AG04449 (cell line): ENCODE data around the gene ATMIN.

Source experiments
- CTCF ChIA-PET: fragments of 350-600 bp; formaldehyde crosslinking; extraction: SDS; loops from one replicate; lab custom pipeline; 2021; ENCODE audit warnings: antibody characterized with exemption; lab: Yijun Ruan, JAX
- POLR2A ChIA-PET: fragments of 400-600, 350-600 bp; formaldehyde crosslinking; extraction: SDS; loops from one replicate; lab custom pipeline; 2020; ENCODE audit warnings: antibody characterized with exemption, inconsistent platforms; lab: Yijun Ruan, JAX
- DNase-seq: peaks from one replicate; pipeline ENCODE4 v3.0.0-alpha.2; 2010; ENCODE audit warnings: low read depth, low spot score
- H3K4me3 ChIP-seq: 2 replicates; pipeline ENCODE4 v1.5.1; 2011; ENCODE audit warnings: low read depth, mild to moderate bottlenecking, control low read depth, low read length
- TF ChIP-seq, protein P1 (sequence below): IDR thresholded peaks from one replicate; pipeline ENCODE4 v1.5.1; 2011; ENCODE audit warnings: mild to moderate bottlenecking, moderate library complexity, low read length, control low read depth, inconsistent platforms; ENCODE audit not compliant: insufficient read depth; ENCODE audit errors: missing control alignments

Gene ATMIN

GRCh38 chr16:81035398-81035974, at the start of gene ATMIN:
ATMIN (plus strand) TSS chr16:81035842; CDS start chr16:81035871, 29 bp downstream.
- TF ChIP-seq, protein P1, sequence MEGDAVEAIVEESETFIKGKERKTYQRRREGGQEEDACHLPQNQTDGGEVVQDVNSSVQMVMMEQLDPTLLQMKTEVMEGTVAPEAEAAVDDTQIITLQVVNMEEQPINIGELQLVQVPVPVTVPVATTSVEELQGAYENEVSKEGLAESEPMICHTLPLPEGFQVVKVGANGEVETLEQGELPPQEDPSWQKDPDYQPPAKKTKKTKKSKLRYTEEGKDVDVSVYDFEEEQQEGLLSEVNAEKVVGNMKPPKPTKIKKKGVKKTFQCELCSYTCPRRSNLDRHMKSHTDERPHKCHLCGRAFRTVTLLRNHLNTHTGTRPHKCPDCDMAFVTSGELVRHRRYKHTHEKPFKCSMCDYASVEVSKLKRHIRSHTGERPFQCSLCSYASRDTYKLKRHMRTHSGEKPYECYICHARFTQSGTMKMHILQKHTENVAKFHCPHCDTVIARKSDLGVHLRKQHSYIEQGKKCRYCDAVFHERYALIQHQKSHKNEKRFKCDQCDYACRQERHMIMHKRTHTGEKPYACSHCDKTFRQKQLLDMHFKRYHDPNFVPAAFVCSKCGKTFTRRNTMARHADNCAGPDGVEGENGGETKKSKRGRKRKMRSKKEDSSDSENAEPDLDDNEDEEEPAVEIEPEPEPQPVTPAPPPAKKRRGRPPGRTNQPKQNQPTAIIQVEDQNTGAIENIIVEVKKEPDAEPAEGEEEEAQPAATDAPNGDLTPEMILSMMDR = peak; percentile 81
- ChIA-PET POLR2A (interaction anchor here (0.7 to 1.1 kb wide), 3 partner anchors 42 to 333 kb away, joined by 3 read pairs; partner anchors contain the start of gene C16orf46), CTCF (interaction anchor here (0.6 to 5.9 kb wide), 42 partner anchors 9 to 703 kb away, joined by 3 to 67 read pairs (median 6); partner anchors contain the start of genes C16orf46, CENPN and CMC2)
- H3K4me3 ChIP-seq = peak within 1 kb of the TSS; percentile 74
- DNase-seq = no peak

DNA sequence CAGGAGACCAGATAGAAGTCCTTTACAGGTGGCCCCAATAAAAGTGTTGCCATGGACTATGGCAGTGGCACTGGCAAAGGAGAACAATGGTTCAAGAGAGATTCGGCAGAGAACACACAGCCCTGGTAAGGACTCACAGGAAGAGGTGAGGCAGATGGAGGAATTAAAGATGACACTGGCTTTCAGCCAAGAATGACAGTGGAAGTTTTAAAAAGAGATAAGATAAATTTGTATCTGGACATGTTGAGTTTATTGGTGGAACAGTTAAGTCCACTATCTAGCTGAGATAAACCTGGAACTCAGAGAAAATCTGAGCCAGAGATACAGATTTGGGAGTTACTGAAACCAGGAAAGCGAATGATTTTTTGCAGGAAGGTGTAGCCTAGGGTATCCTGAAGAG, 49.1 kb upstream of the ATMIN start:
- ChIA-PET POLR2A (no interaction called here), CTCF (interaction anchor here (1.5 to 2.2 kb wide), 3 partner anchors 12 to 18 kb away, joined by 4 to 16 read pairs (median 7); no protein-coding TSS in a partner anchor)
- no peak for DNase-seq
- TF ChIP-seq, protein P1 = no peak
- H3K4me3 ChIP-seq = no peak overlapping the region

DNA sequence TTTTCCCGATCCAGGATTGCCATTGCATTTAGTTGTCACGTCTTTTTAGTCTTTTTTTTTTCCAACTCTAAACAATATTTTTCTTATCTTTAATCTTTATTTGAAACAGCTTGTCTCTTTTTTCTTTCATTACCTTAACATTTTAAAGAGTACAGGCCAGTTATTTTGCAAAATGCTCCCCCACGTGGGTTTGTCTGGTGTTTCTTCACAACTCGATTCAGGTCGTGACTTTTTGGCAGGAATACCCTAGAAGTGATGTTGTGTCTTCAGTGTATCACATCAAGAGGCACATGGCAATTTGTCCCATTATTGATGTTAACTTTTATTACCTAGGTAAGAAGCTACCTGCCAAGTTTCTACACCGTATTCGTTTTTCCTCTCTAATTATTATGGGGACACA, 46.9 kb upstream of the ATMIN start:
- ChIA-PET CTCF (interaction anchor here (1.3 to 7.9 kb wide), 3 partner anchors 14 to 40 kb away, joined by 4 to 125 read pairs (median 14); partner anchors contain the start of genes CENPN and CMC2), POLR2A (interaction anchor here (0.8 kb wide), 1 partner anchor 51 kb away, joined by 3 read pairs; no protein-coding TSS in a partner anchor)
- DNase-seq = no peak
- TF ChIP-seq, protein P1 = no peak
- no peak overlapping the region for H3K4me3 ChIP-seq

DNA sequence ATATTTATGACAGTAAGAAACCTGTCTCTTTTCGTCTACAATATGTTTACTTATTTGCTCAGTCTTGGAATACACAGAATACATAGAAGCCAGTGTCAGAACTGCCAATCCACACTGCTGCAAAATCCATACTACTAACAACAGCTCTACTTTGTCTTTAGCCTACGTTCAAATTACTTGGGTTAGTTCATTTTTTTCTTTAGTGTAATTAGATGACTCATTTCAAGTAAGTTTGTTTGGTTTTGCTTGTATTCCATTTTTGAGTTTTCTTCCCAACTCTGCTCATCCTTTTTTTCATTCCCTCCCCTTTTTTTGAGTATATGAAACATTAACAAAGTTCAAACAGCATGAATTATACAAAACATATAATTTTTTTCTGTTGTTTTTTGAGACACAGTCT, 45.8 kb upstream of the ATMIN start:
- ChIA-PET POLR2A (no interaction called here), CTCF (interaction anchor here (0.8 to 7.9 kb wide), 3 partner anchors 8 to 14 kb away, joined by 3 to 125 read pairs (median 5); partner anchors contain the start of genes CENPN and CMC2)
- DNase-seq = no peak
- TF ChIP-seq, protein P1 = no peak
- H3K4me3 ChIP-seq = no peak overlapping the region

DNA sequence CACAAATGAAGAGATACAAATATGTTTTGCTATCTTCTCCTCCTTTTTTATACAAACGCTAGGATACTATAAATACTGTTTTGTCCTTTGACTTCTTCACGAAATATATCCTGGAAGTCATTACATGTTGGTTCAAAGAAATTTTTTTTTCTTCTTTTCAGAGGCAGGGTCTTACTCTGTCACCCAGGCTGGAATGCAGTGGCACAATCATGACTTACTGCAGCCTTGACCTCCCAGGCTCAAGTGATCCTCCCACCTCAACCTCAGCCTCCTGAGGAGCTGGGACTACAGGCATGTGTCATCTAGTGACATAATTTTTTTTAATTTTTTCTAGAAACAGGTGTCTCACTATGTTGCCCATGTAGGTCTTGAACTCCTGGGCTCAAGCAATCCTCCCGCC, 45.1 kb upstream of the ATMIN start:
- no peak overlapping the region for H3K4me3 ChIP-seq
- ChIA-PET CTCF (interaction anchor here (0.8 to 7.9 kb wide), 3 partner anchors 9 to 13 kb away, joined by 3 to 125 read pairs (median 5); partner anchors contain the start of genes CENPN and CMC2), POLR2A (no interaction called here)
- DNase-seq = no peak
- TF ChIP-seq, protein P1 = no peak

- CTCF ChIA-PET = interaction anchor here (1.5 to 7.9 kb wide), 2 partner anchors 12 to 13 kb away, joined by 5 to 125 read pairs; partner anchors contain the start of genes CENPN and CMC2
- TF ChIP-seq, protein P1 = no peak
- no peak overlapping the region for H3K4me3 ChIP-seq
- POLR2A ChIA-PET = no interaction called here
- DNase-seq = no peak
Observed at GRCh38 chr16:80990978-80991377, 44.7 kb upstream of the ATMIN start.
